GM23338 (cell line): ENCODE data around the gene RNF167.

Experiments used
- JUNB ChIP-seq: IDR thresholded peaks from one replicate; pipeline ENCODE4 v1.6.1; 2016; ENCODE audit warnings: antibody characterized with exemption; ENCODE audit not compliant: unreplicated experiment
- TF ChIP-seq, protein P1 (sequence below): IDR thresholded peaks from one replicate; pipeline ENCODE4 v1.6.1; 2018; ENCODE audit warnings: antibody characterized with exemption; ENCODE audit not compliant: unreplicated experiment
- TF ChIP-seq, protein P2 (sequence below), 2 experiments: fragments of 200-600 bp in 1 of 2; sonication (generic) in 1 of 2; conservative IDR thresholded peaks; 2 replicates each; pipeline versions ENCODE4 v1.5.1 to v1.6.1; 2016 to 2017; ENCODE audit warnings: antibody characterized with exemption in 2 of 2, low read depth in 2 of 2, mild to moderate bottlenecking in 2 of 2, moderate library complexity in 1 of 2

DNA sequence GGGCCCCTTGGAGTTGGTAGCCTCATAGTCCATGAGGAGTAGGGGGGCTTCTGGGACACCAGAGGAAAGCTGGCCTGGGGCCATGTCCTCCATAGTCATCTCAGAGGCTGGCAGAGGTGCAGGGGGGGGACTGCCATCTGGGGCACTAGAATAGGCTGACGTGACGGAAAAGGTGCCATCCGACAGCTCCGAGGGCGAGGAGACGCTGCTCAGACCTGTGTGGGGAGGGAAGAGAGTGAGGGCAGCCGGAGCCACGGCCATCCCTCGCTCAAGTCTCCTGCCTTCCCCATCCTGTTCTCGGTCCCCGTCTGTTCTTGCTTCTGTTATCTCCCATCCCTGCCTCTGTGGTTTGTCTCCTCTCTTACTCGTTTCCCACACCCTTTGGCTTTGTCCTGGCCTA, 32.3 kb downstream of the RNF167 start:
- TF ChIP-seq, protein P1, sequence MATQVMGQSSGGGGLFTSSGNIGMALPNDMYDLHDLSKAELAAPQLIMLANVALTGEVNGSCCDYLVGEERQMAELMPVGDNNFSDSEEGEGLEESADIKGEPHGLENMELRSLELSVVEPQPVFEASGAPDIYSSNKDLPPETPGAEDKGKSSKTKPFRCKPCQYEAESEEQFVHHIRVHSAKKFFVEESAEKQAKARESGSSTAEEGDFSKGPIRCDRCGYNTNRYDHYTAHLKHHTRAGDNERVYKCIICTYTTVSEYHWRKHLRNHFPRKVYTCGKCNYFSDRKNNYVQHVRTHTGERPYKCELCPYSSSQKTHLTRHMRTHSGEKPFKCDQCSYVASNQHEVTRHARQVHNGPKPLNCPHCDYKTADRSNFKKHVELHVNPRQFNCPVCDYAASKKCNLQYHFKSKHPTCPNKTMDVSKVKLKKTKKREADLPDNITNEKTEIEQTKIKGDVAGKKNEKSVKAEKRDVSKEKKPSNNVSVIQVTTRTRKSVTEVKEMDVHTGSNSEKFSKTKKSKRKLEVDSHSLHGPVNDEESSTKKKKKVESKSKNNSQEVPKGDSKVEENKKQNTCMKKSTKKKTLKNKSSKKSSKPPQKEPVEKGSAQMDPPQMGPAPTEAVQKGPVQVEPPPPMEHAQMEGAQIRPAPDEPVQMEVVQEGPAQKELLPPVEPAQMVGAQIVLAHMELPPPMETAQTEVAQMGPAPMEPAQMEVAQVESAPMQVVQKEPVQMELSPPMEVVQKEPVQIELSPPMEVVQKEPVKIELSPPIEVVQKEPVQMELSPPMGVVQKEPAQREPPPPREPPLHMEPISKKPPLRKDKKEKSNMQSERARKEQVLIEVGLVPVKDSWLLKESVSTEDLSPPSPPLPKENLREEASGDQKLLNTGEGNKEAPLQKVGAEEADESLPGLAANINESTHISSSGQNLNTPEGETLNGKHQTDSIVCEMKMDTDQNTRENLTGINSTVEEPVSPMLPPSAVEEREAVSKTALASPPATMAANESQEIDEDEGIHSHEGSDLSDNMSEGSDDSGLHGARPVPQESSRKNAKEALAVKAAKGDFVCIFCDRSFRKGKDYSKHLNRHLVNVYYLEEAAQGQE: no peak
- TF ChIP-seq, protein P2, sequence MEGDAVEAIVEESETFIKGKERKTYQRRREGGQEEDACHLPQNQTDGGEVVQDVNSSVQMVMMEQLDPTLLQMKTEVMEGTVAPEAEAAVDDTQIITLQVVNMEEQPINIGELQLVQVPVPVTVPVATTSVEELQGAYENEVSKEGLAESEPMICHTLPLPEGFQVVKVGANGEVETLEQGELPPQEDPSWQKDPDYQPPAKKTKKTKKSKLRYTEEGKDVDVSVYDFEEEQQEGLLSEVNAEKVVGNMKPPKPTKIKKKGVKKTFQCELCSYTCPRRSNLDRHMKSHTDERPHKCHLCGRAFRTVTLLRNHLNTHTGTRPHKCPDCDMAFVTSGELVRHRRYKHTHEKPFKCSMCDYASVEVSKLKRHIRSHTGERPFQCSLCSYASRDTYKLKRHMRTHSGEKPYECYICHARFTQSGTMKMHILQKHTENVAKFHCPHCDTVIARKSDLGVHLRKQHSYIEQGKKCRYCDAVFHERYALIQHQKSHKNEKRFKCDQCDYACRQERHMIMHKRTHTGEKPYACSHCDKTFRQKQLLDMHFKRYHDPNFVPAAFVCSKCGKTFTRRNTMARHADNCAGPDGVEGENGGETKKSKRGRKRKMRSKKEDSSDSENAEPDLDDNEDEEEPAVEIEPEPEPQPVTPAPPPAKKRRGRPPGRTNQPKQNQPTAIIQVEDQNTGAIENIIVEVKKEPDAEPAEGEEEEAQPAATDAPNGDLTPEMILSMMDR (conservative IDR thresholded peaks at IDR 0.05; ENCODE audit: low read depth in 2 of 2): no peak
- TF ChIP-seq JUNB: no peak
